Tibial nerve (tissue), 4 donors: Measurements from ENCODE around the gene ANO1. TPM values are rescaled to one million over a fixed set of nuclear protein-coding genes. Genes with fewer than 3 reads are reported as not detected.

Experiments used
- DNase-seq, 2 donors: peaks; one replicate each; pipeline ENCODE4 v3.0.0-alpha.2; 2019; ENCODE audit warnings: low spot score in 2 of 2
- H3K27ac ChIP-seq, 4 donors: fragments of 200-600 bp; sonication (generic) in 3 of 4; one replicate each; pipeline ENCODE4 v1.5.1; 2017 to 2019; ENCODE audit warnings: mild to moderate bottlenecking in 1 of 4
- H3K27me3 ChIP-seq, 2 donors: fragments of 200-600 bp; sonication (generic) in 1 of 2; one replicate each; pipeline versions ENCODE4 v1.5.1 to v1.6.0; 2017 to 2019
- H3K36me3 ChIP-seq, 3 donors: fragments of 200-600 bp; sonication (generic); one replicate each; pipeline ENCODE4 v1.5.1; 2018 to 2019
- H3K4me1 ChIP-seq, 4 donors: fragments of 200-600 bp; sonication (generic) in 3 of 4; one replicate each; pipeline ENCODE4 v1.5.1; 2017 to 2019
- H3K4me3 ChIP-seq, 4 donors: fragments of 200-600 bp; sonication (generic) in 3 of 4; one replicate each; pipeline ENCODE4 v1.5.1; 2017 to 2019; ENCODE audit warnings: mild to moderate bottlenecking in 1 of 4, moderate library complexity in 1 of 4
- H3K9me3 ChIP-seq, 4 donors: fragments of 200-600 bp; sonication (generic) in 3 of 4; one replicate each; pipeline ENCODE4 v1.5.1; 2017 to 2019
- EP300 ChIP-seq, 2 donors: sonication (generic); formaldehyde crosslinking; IDR thresholded peaks; one replicate each; pipeline ENCODE4 v1.6.1; 2017; ENCODE audit warnings: antibody characterized with exemption in 2 of 2, mild to moderate bottlenecking in 1 of 2
- POLR2A ChIP-seq, 2 donors: fragments of 450-650 bp; IDR thresholded peaks; one replicate each; pipeline ENCODE4 v1.6.1; 2017; ENCODE audit warnings: antibody characterized with exemption in 2 of 2, mild to moderate bottlenecking in 2 of 2, moderate library complexity in 2 of 2
- WGBS, 2 donors: methylation state at CpG; one replicate each; pipeline ENCODE4 v1.1.5; 2018; 5-methylcytosine and 5-hydroxymethylcytosine counted together
- total RNA-seq, 4 donors: library from RNA; depleted of rRNA; stranded (reverse); fragments of >200 nt; gene quantifications; one replicate each; pipeline ENCODE4 v1.1.0, GENCODE V29; 2016
- TF ChIP-seq, protein P1 (sequence below), 5 experiments: fragments of 200-600 bp in 3 of 5; fragments of 450-650 bp in 2 of 5; sonication (generic) in 3 of 5; IDR thresholded peaks; one replicate each; pipeline ENCODE4 v1.5.1; 2016 to 2019; ENCODE audit warnings: antibody characterized with exemption in 5 of 5, mild to moderate bottlenecking in 3 of 5, moderate library complexity in 2 of 5

Gene ANO1
- total RNA-seq, 4 donors from 2014 or later, result 1.7 to 6.3 (median 4.1) TPM

GRCh38 chr11:70127653-70128434 lies 49.7 kb downstream of the ANO1 start:
- TF ChIP-seq, protein P1, sequence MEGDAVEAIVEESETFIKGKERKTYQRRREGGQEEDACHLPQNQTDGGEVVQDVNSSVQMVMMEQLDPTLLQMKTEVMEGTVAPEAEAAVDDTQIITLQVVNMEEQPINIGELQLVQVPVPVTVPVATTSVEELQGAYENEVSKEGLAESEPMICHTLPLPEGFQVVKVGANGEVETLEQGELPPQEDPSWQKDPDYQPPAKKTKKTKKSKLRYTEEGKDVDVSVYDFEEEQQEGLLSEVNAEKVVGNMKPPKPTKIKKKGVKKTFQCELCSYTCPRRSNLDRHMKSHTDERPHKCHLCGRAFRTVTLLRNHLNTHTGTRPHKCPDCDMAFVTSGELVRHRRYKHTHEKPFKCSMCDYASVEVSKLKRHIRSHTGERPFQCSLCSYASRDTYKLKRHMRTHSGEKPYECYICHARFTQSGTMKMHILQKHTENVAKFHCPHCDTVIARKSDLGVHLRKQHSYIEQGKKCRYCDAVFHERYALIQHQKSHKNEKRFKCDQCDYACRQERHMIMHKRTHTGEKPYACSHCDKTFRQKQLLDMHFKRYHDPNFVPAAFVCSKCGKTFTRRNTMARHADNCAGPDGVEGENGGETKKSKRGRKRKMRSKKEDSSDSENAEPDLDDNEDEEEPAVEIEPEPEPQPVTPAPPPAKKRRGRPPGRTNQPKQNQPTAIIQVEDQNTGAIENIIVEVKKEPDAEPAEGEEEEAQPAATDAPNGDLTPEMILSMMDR (IDR thresholded peaks at IDR 0.05), result no peak
- TF ChIP-seq POLR2A (IDR thresholded peaks at IDR 0.05) (no peak), EP300 (IDR thresholded peaks at IDR 0.05) (no peak)
- Histone ChIP-seq H3K27me3 (no peaks in the 10 kb centered on the region), H3K4me3 (no peak overlapping the region), H3K9me3 (no peaks in the 10 kb centered on the region), H3K27ac (no peak overlapping the region), H3K4me1 (peaks cover 0 to 9% (median 0%) of the 10 kb centered on the region in 4 donors), H3K36me3 (no peaks in the 10 kb centered on the region)
- 51 to 59% methylated on average over 6 of the region's 6 CpGs for WGBS, 2 donors
- DNase-seq, result no peak

GRCh38 chr11:70128435-70128906 lies 50.4 kb downstream of the ANO1 start:
- WGBS, 2 donors, result 58 to 63% methylated on average over 14 of the region's 14 CpGs
- TF ChIP-seq EP300 (IDR thresholded peaks at IDR 0.05) (no peak), POLR2A (IDR thresholded peaks at IDR 0.05) (no peak)
- TF ChIP-seq, protein P1 (IDR thresholded peaks at IDR 0.05), result no peak
- H3K9me3 ChIP-seq, result no peaks in the 10 kb centered on the region
- no peaks in the 10 kb centered on the region for H3K27me3 ChIP-seq
- H3K36me3 ChIP-seq, result no peaks in the 10 kb centered on the region
- no peak overlapping the region for H3K4me3 ChIP-seq
- peaks cover 0 to 9% (median 0%) of the 10 kb centered on the region in 4 donors for H3K4me1 ChIP-seq
- no peak for DNase-seq
- no peak overlapping the region for H3K27ac ChIP-seq

GRCh38 chr11:70129051-70129592 lies 51.0 kb downstream of the ANO1 start:
- WGBS, 2 donors, result 69 to 79% methylated on average over 17 of the region's 17 CpGs

DNA sequence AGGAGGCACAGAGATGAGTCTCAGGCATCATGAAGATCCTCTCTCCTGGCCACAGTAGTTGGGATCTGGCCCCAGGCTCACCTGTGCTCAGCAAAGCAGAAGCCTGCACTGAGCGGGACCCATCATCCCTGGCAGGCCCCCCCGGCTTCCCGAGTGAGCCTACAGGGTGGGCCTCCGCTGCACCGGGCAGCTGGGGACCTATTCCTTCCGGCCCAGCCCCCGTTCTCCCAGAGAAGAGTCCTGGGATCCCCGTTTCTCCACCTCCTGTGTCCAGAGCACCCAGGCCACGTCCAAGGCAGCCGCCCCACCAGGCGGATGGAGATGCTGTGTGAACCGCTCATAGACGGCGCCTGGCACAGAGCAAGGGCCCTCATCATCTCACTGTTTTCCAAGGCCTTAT lies 52.5 kb downstream of the ANO1 start:
- no peaks in the 10 kb centered on the region for H3K27me3 ChIP-seq
- TF ChIP-seq EP300 (IDR thresholded peaks at IDR 0.05), result no peak
- TF ChIP-seq, protein P1 (IDR thresholded peaks at IDR 0.05), result no peak
- no peak for TF ChIP-seq POLR2A (IDR thresholded peaks at IDR 0.05)
- H3K27ac ChIP-seq, result no peak overlapping the region
- DNase-seq, result no peak
- H3K4me1 ChIP-seq, result peaks cover 0 to 17% (median 0%) of the 10 kb centered on the region in 4 donors
- H3K36me3 ChIP-seq, result no peaks in the 10 kb centered on the region
- H3K9me3 ChIP-seq, result no peaks in the 10 kb centered on the region
- no peak overlapping the region for H3K4me3 ChIP-seq
- 88 to 90% methylated on average over 14 of the region's 14 CpGs for WGBS, 2 donors

More at GRCh38 chr11:70129051-70129592, 51.0 kb downstream of the ANO1 start:
- no peaks in the 10 kb centered on the region for H3K27me3 ChIP-seq
- no peak overlapping the region for H3K27ac ChIP-seq
- no peak for TF ChIP-seq EP300 (IDR thresholded peaks at IDR 0.05)
- TF ChIP-seq, protein P1 (IDR thresholded peaks at IDR 0.05), result no peak
- peaks cover 0 to 9% (median 0%) of the 10 kb centered on the region in 4 donors for H3K4me1 ChIP-seq
- H3K9me3 ChIP-seq, result no peaks in the 10 kb centered on the region
- H3K36me3 ChIP-seq, result no peaks in the 10 kb centered on the region
- no peak for DNase-seq
- no peak overlapping the region for H3K4me3 ChIP-seq

GRCh38 chr11:70131606-70132190 lies 53.6 kb downstream of the ANO1 start:
- Histone ChIP-seq H3K36me3 (no peaks in the 10 kb centered on the region), H3K4me1 (peaks cover 0 to 17% (median 0%) of the 10 kb centered on the region in 4 donors), H3K27me3 (no peaks in the 10 kb centered on the region), H3K4me3 (no peak overlapping the region), H3K27ac (no peak overlapping the region), H3K9me3 (no peaks in the 10 kb centered on the region)
- TF ChIP-seq EP300 (IDR thresholded peaks at IDR 0.05) (no peak), POLR2A (IDR thresholded peaks at IDR 0.05) (no peak)
- TF ChIP-seq, protein P1 (IDR thresholded peaks at IDR 0.05), result no peak
- WGBS, 2 donors, result 90 to 97% methylated on average over 17 to 18 of the region's 19 CpGs
- DNase-seq, result no peak
